ENCODE data around the gene HTR1B.

The HTR1B gene

DNA sequence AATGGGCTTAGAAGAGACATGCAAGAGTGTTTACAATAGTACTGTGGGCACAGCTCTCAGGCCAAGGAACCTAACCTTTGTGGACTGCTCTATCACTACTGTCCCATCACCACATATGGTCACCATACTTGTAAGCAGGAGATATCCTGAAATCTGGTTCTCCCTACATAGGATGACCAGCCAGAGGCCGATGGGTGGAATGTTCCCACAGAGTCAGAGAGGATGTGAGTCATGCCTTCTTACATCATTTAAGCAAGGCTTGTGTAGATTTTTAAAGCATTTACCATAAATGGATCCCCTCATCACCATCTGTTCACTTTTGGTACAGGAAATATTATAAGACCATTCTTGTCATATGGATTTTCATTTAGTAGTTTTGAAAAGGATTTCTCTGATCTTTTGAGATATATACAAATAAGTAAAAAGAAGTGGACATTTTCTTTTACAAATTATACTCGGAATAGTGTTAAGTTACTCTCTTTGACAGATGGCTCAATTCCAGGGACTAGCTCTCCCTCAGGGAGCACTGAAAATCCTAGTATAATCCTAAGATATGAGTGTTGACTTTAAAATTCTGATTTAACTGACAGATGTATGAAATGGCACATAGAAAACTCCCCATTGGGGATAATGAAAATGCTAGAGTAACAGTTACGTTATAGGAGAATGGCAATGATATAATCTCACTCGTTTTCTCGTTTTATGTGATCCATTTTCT, 6.6 kb downstream of the HTR1B start:
- no peak for DNase-seq (ENCODE audit: low read depth in 2 of 3, low spot score in 1 of 3)

GRCh38 chr6:77455271-77455670, 8.0 kb downstream of the HTR1B start:
- DNase-seq (ENCODE audit: low read depth in 2 of 3, low spot score in 1 of 3): no peak

- no peak for DNase-seq (ENCODE audit: low read depth in 2 of 3, low spot score in 1 of 3)
These were observed 8.9 kb downstream of the HTR1B start for GRCh38 chr6:77454386-77454785.

DNA sequence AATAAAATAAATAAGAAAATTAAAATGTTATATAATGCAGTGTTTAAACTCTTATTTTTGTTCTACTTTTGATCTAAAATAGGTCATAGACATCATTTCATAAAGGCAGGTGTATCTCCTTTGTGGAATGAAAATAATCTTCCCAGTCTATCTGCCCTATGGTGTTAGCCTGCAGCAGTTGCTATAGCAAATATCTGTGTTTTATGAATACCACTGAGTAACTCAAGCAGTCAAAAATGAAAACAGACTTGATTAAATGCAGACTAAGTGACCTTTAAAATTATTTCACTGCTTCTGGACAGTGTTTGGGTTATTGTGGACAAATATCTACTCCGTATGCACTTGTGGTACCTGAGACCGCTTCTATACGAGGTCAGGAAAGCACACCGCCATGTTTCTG, 11.8 kb downstream of the HTR1B start:
- no peak for DNase-seq (ENCODE audit: low read depth in 2 of 3, low spot score in 1 of 3)

GRCh38 chr6:77450924-77451323, 12.4 kb downstream of the HTR1B start:
- DNase-seq (ENCODE audit: low read depth in 2 of 3, low spot score in 1 of 3): no peak

GRCh38 chr6:77448546-77448945, 14.7 kb downstream of the HTR1B start:
- no peak for DNase-seq (ENCODE audit: low read depth in 2 of 3, low spot score in 1 of 3)

DNA sequence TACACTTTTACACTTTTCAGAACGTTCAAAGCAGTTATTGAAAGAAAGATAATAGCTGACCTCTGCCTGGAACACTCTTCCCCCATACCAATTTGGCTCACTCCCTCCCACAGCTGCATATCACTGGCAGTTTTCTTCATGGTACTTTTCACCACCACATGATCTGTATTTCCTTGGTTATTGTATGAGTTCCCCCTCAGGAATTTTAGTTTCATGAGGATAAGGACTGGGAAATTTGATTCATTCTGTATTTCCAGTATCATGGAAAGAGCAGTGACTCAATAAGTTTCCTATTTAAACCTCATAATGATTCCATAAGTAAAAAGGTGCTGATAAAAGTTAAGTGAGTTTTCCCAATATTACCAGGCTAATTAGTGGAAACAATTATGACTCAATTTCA, 16.0 kb downstream of the HTR1B start:
- DNase-seq (ENCODE audit: low read depth in 2 of 3, low spot score in 1 of 3): no peak

DNA sequence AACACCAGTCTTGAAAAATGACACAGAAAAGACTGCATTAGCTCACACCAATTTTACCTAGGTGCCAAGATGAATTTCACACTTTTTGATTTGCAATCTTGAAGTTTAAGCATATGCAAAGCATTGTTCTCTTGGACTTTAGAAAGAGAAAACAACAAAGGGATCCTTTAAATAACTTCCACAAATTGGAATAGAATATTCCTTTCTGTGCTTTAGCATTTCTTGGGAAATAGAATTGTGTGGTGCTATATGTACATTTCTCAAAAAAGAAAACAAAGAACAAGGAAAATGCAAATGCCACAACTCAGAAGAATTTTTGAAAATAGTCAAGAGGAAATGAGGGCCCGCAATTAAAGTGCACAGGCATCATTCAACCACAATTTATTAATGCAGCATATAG, 17.0 kb downstream of the HTR1B start:
- no peak for DNase-seq (ENCODE audit: low read depth in 2 of 3, low spot score in 1 of 3)

GRCh38 chr6:77445214-77445613, 18.1 kb downstream of the HTR1B start:
- DNase-seq (ENCODE audit: low read depth in 2 of 3, low spot score in 1 of 3): no peak

DNA sequence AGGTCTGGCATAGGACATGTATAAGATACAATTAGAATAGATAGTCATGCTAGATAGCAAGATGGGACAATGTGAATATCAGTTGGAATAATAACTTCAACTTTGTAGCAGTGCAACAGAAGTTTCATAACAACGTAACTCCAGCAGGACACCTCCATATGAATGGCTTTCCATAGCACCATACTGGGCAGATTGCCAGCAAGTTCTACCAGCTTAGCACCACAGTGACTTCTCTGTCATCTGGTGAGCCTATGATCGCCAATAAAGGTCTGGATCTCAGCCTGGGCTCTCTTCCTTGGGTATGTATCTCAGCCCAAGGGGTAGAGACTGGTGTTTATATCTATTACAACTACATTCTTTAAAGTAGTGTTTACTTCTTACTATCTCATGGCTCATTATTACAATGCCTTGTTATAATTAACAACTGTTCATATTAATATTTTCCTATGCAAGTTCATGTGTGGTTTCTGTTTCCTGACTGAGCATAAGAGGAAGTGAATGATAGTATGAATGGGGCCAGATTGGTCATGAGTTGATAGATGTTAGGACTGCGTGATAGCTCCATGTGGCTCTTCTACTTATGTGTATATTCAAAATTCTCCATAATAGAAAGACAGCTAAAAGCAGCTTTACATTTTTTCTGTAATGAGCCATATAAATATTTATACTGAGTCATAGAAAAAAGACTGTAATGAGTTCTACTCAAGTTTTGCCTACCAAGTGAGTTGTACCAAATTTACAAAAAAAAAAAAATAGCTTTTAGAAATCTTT, 22.9 kb downstream of the HTR1B start:
- no peak for DNase-seq (ENCODE audit: low read depth in 2 of 3, low spot score in 1 of 3)

GRCh38 chr6:77433888-77434287, 29.4 kb downstream of the HTR1B start:
- DNase-seq (ENCODE audit: low read depth in 2 of 3, low spot score in 1 of 3): no peak

GRCh38 chr6:77430504-77430903, 32.8 kb downstream of the HTR1B start:
- no peak for DNase-seq (ENCODE audit: low read depth in 2 of 3, low spot score in 1 of 3)

GRCh38 chr6:77425671-77426070, 37.6 kb downstream of the HTR1B start:
- DNase-seq (ENCODE audit: low read depth in 2 of 3, low spot score in 1 of 3): no peak

DNA sequence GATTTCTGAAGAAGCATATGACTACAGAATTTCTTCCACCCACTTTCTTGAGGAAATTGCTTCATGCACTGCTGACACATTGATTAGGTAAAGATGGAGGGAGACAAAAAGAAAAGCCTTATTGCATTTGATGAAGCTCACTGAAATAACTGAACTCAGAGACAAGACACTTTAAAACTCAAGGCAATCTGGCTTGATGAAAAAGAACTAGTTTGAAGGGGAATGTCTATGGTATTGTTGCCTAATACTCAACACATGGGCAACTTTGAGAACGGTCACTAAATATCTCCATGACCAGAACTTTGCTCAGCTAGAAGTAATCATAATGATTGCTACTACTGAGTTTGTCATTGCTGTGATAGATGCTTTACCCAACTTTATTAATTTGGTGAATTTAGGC, 38.1 kb downstream of the HTR1B start:
- DNase-seq (ENCODE audit: low read depth in 2 of 3, low spot score in 1 of 3): no peak

DNA sequence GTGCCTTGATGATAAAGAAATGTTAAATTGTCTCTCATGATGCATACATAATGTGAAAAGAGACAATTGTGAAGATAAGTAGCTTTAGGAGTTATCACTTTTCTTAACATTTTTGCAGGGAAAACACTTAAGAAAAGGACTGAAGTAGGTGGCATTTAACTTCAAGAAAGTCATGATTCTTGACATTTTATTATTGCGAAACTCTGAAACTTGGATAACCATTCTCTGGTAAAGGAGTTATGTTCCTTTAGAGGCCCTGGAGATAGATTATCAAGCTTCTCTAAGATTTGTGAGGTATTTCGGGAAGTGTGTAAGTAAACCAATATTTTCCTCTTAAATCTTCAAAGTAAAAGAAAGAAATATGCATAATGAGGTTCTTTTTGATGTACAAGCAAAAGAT, 38.5 kb downstream of the HTR1B start:
- DNase-seq (ENCODE audit: low read depth in 2 of 3, low spot score in 1 of 3): no peak

GRCh38 chr6:77416839-77417238, 46.5 kb downstream of the HTR1B start:
- DNase-seq (ENCODE audit: low read depth in 2 of 3, low spot score in 1 of 3): no peak

- no peak for DNase-seq (ENCODE audit: low read depth in 2 of 3, low spot score in 1 of 3)
These were observed 47.6 kb downstream of the HTR1B start for GRCh38 chr6:77415706-77416105.
